GM12878 (cell line): ENCODE data around the gene SLC19A1. TPM values are rescaled to one million over a fixed set of nuclear protein-coding genes. Genes with fewer than 3 reads are reported as not detected.

Experiments used
- ATAC-seq: fragments of 200-7000 bp; cut with Tn5 transposase; 3 replicates; pipeline ENCODE4 v1.9.1; 2020; ENCODE audit warnings: mild to moderate bottlenecking, moderate library complexity
- BruUV-seq: library from RNA; stranded (reverse); fragments of 400-500 nt; replicated peaks from 2 replicates; lab custom pipeline; 2021; lab: Mats Ljungman, UMichigan
- CTCF ChIA-PET: fragments of 300-600 bp; sonication (Branson Sonifier 250); formaldehyde crosslinking; extraction: SDS; loops from one replicate; lab custom pipeline; 2021; ENCODE audit warnings: inconsistent platforms; lab: Yijun Ruan, JAX
- POLR2A ChIA-PET: fragments of 350-600 bp; formaldehyde crosslinking; extraction: SDS; loops from one replicate; lab custom pipeline; 2021; ENCODE audit warnings: inconsistent platforms; lab: Charles Lee
- RAD21 ChIA-PET: fragments of 300-600 bp; sonication (Branson Sonifier 250); formaldehyde crosslinking; loops from one replicate; lab custom pipeline; 2023; ENCODE audit warnings: antibody characterized with exemption; ENCODE audit not compliant: unreplicated experiment; lab: Charles Lee
- SMC1A ChIA-PET: fragments of 300-600 bp; sonication (Branson Sonifier 250); formaldehyde crosslinking; loops from one replicate; lab custom pipeline; 2023; ENCODE audit not compliant: unreplicated experiment, uncharacterized antibody; lab: Charles Lee
- DNase-seq: peaks from one replicate; pipeline ENCODE4 v3.0.0-alpha.2; 2011; ENCODE audit warnings: low read depth, low spot score
- FAIRE-seq: peaks from 3 replicates; lab custom pipeline; 2011; peaks lifted over from hg19 to GRCh38; lab: Jason Lieb, UNC
- H2AFZ ChIP-seq: 2 replicates; pipeline ENCODE4 v1.6.0; 2011; ENCODE audit warnings: low read depth, low read length, control low read depth; ENCODE audit not compliant: control insufficient read depth
- H3K27ac ChIP-seq: 2 replicates; pipeline ENCODE4 v1.5.1; 2011; ENCODE audit warnings: control low read depth; ENCODE audit not compliant: control insufficient read depth, insufficient read depth
- H3K27me3 ChIP-seq, 2 experiments: replicated peaks in 1 of 2; 2 replicates each; pipeline versions ENCODE4 v1.6.0 to v1.6.1; 2011; ENCODE audit warnings: low read length in 1 of 2; ENCODE audit not compliant: control insufficient read depth in 2 of 2, insufficient read depth in 2 of 2
- H3K36me3 ChIP-seq, 2 experiments: 2 replicates each; pipeline ENCODE4 v1.5.1; 2011; ENCODE audit warnings: low read length in 1 of 2; ENCODE audit not compliant: control insufficient read depth in 2 of 2, insufficient read depth in 2 of 2
- H3K4me1 ChIP-seq: 2 replicates; pipeline ENCODE4 v1.6.1; 2011; ENCODE audit warnings: mild to moderate bottlenecking, low read length, moderate library complexity, mixed read lengths; ENCODE audit not compliant: control insufficient read depth, insufficient read depth
- H3K4me2 ChIP-seq: 2 replicates; pipeline ENCODE4 v1.6.0; 2011; ENCODE audit warnings: control low read depth; ENCODE audit not compliant: control insufficient read depth, insufficient read depth
- H3K4me3 ChIP-seq: fragments of 200-600 bp; sonication (generic); 2 replicates; pipeline ENCODE4 v1.5.1; 2016
- H3K79me2 ChIP-seq: 2 replicates; pipeline ENCODE4 v1.6.0; 2011; ENCODE audit warnings: low read length; ENCODE audit not compliant: control insufficient read depth, insufficient read depth
- H3K9ac ChIP-seq: 2 replicates; pipeline ENCODE4 v1.8.0; 2011; ENCODE audit warnings: low read length, control low read depth, mixed read lengths; ENCODE audit not compliant: control insufficient read depth, insufficient read depth
- H3K9me3 ChIP-seq: replicated peaks from 3 replicates; pipeline ENCODE4 v1.5.1; 2011; ENCODE audit warnings: mild to moderate bottlenecking, low read length; ENCODE audit not compliant: control insufficient read depth, insufficient read depth
- H4K20me1 ChIP-seq: 2 replicates; pipeline ENCODE4 v1.6.0; 2011; ENCODE audit not compliant: control insufficient read depth, insufficient read depth
- NFYA ChIP-seq: IDR thresholded peaks from 2 replicates; pipeline ENCODE4 v1.6.1; 2011; ENCODE audit warnings: low read depth, mild to moderate bottlenecking, low read length, improper control_type of control experiment, borderline replicate concordance
- NR2C2 ChIP-seq: IDR thresholded peaks from 2 replicates; pipeline ENCODE4 v1.6.1; 2011; ENCODE audit warnings: borderline replicate concordance, low read depth; ENCODE audit not compliant: control insufficient read depth, insufficient read length
- RB1 ChIP-seq: fragments of 450-650 bp; formaldehyde crosslinking; IDR thresholded peaks from 2 replicates; pipeline ENCODE4 v1.6.1; 2017; ENCODE audit warnings: mild to moderate bottlenecking, borderline replicate concordance
- SIX5 ChIP-seq: IDR thresholded peaks from 2 replicates; pipeline ENCODE4 v1.6.1; 2011; ENCODE audit warnings: mild to moderate bottlenecking, low read depth, low read length, moderate library complexity; ENCODE audit not compliant: severe bottlenecking
- SP1 ChIP-seq: IDR thresholded peaks from one replicate; pipeline ENCODE4 v1.6.1; 2011; ENCODE audit warnings: low read depth, low read length
- SPI1 ChIP-seq: IDR thresholded peaks from 2 replicates; pipeline ENCODE4 v1.6.1; 2011; ENCODE audit warnings: low read depth, mild to moderate bottlenecking, low read length, moderate library complexity, borderline replicate concordance; ENCODE audit not compliant: insufficient read depth
- WGBS: methylation state at CpG from one replicate; pipeline ENCODE4 v1.1.6; 2016; ENCODE audit warnings: low lambda C conversion rate; ENCODE audit not compliant: insufficient replicate concordance, insufficient coverage; ENCODE audit errors: missing lambda C conversion rate; 5-methylcytosine and 5-hydroxymethylcytosine counted together
- in situ Hi-C: fragments of 300-500 bp; cut with MboI; formaldehyde crosslinking; loops from 9 replicates; pipeline ENCODE4 v1.14.3; 2018; ENCODE audit warnings: mixed read lengths
- intact Hi-C: fragments of 100-400 bp; cut with micrococcal nuclease; formaldehyde crosslinking; loops from one replicate; pipeline ENCODE4 v1.14.2; 2022; ENCODE audit not compliant: unreplicated experiment
- polyA plus RNA-seq, 11 experiments: library from polyadenylated mRNA; depleted of rRNA in 4 of 11; unstranded in 6 of 11; stranded (reverse) in 5 of 11; fragments of >200 nt; fragmentation: Nextera tagmentation in 4 of 11; fragmentation: Illumina TruSeq in 1 of 11; extraction: Ambion mirVana in 4 of 11; extraction: Trizol in 1 of 11; gene quantifications; 1 replicate in 1 of 11; 2 replicates in 10 of 11; pipeline versions ENCODE4 v1.2.1 to v1.2.3, GENCODE V29; 2011 to 2016; ENCODE audit warnings: inconsistent platforms in 2 of 11, missing spikeins in 2 of 11, low read depth in 1 of 11
- total RNA-seq, 4 experiments: library from RNA; depleted of rRNA in 3 of 4; stranded (reverse); fragments of >200 nt in 3 of 4; fragmentation: Illumina TruSeq in 1 of 4; extraction: Trizol in 1 of 4; gene quantifications; 2 replicates each; pipeline versions ENCODE4 v1.2.1 to v1.2.3, GENCODE V29; 2013 to 2021
- TF ChIP-seq, protein P1 (sequence below): IDR thresholded peaks from 2 replicates; pipeline ENCODE4 v1.6.1; 2012; ENCODE audit warnings: improper control_type of control experiment, low read depth, low read length; ENCODE audit not compliant: insufficient replicate concordance
- TF ChIP-seq, protein P2 (sequence below): IDR thresholded peaks from 2 replicates; pipeline ENCODE4 v1.6.1; 2011; ENCODE audit warnings: borderline replicate concordance, low read depth, mild to moderate bottlenecking, moderate library complexity, low read length; ENCODE audit not compliant: insufficient read depth, poor library complexity, severe bottlenecking
- TF ChIP-seq, protein P3 (sequence below): IDR thresholded peaks from 2 replicates; pipeline ENCODE4 v1.6.1; 2011; ENCODE audit warnings: low read depth, mild to moderate bottlenecking, low read length, moderate library complexity, borderline replicate concordance; ENCODE audit errors: extremely low read depth

SLC19A1 gene
- total and polyA plus RNA-seq, 10 of the 15 experiments (the other 5 are each of a cell fraction or from before 2014, with no cell fraction given), result 0.42 to 49.7 (median 12.2) TPM

DNA sequence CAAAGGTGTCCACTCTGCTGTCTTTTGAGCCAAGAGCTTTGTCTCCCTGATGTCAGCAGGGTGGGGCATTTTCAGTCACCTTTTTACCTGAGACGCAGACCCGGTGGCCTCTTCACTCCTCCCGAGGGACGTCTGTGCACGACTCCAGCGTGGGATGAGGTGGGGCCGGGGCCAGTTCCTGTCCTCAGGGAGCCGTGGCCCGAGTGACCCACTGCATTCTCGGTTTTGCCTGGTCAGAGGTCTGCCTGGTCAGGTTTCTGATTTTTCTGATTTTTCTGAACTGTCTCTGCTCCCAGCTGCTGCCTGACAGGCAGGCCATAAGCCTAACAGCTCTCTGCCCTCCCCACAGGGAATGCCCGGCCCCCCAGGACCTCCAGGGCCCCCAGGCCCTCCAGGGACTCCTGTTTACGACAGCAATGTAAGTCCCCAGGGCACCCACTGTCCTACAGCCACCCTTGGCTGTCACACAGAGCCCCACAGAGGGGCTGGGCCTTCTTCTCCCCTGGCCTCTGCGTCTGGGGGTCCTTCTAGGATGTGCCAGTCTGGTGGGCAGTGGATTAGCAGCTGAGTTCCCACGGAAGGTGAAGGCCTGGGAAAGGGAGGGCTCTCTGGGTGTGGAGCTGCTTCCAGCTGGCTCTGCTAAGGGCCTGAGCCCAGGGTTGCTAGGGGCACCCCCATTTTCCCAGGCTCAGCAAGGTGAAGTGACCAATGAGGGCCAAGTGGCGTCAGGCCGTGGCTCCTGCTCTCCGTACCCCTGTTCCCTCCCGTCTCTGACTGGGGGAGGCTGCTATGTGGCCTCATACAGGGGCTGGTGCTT lies 45.9 kb downstream of the SLC19A1 start:
- POLR2A ChIA-PET, result no interaction called here
- Histone ChIP-seq H4K20me1 (no peaks in the 10 kb centered on the region), H3K4me2 (no peak overlapping the region), H2AFZ (no peak overlapping the region), H3K9me3 (no peaks in the 10 kb centered on the region; the same call in 2 of the 3 replicates), H3K79me2 (no peaks in the 10 kb centered on the region), H3K27ac (no peak overlapping the region), H3K27me3 (no peaks in the 10 kb centered on the region), H3K9ac (no peak overlapping the region), H3K36me3 (no peaks in the 10 kb centered on the region), H3K4me1 (no peaks in the 10 kb centered on the region; the same call in 1 of the 2 replicates), H3K4me3 (no peak overlapping the region)
- RAD21 ChIA-PET, result no interaction called here
- SMC1A ChIA-PET, result no interaction called here
- TF ChIP-seq SIX5 (no peak), SP1 (no peak), NR2C2 (no peak), NFYA (no peak), RB1 (no peak), SPI1 (no peak)
- TF ChIP-seq, protein P1, sequence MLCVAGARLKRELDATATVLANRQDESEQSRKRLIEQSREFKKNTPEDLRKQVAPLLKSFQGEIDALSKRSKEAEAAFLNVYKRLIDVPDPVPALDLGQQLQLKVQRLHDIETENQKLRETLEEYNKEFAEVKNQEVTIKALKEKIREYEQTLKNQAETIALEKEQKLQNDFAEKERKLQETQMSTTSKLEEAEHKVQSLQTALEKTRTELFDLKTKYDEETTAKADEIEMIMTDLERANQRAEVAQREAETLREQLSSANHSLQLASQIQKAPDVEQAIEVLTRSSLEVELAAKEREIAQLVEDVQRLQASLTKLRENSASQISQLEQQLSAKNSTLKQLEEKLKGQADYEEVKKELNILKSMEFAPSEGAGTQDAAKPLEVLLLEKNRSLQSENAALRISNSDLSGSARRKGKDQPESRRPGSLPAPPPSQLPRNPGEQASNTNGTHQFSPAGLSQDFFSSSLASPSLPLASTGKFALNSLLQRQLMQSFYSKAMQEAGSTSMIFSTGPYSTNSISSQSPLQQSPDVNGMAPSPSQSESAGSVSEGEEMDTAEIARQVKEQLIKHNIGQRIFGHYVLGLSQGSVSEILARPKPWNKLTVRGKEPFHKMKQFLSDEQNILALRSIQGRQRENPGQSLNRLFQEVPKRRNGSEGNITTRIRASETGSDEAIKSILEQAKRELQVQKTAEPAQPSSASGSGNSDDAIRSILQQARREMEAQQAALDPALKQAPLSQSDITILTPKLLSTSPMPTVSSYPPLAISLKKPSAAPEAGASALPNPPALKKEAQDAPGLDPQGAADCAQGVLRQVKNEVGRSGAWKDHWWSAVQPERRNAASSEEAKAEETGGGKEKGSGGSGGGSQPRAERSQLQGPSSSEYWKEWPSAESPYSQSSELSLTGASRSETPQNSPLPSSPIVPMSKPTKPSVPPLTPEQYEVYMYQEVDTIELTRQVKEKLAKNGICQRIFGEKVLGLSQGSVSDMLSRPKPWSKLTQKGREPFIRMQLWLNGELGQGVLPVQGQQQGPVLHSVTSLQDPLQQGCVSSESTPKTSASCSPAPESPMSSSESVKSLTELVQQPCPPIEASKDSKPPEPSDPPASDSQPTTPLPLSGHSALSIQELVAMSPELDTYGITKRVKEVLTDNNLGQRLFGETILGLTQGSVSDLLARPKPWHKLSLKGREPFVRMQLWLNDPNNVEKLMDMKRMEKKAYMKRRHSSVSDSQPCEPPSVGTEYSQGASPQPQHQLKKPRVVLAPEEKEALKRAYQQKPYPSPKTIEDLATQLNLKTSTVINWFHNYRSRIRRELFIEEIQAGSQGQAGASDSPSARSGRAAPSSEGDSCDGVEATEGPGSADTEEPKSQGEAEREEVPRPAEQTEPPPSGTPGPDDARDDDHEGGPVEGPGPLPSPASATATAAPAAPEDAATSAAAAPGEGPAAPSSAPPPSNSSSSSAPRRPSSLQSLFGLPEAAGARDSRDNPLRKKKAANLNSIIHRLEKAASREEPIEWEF, result no peak
- TF ChIP-seq, protein P2, sequence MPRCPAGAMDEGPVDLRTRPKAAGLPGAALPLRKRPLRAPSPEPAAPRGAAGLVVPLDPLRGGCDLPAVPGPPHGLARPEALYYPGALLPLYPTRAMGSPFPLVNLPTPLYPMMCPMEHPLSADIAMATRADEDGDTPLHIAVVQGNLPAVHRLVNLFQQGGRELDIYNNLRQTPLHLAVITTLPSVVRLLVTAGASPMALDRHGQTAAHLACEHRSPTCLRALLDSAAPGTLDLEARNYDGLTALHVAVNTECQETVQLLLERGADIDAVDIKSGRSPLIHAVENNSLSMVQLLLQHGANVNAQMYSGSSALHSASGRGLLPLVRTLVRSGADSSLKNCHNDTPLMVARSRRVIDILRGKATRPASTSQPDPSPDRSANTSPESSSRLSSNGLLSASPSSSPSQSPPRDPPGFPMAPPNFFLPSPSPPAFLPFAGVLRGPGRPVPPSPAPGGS, result no peak
- TF ChIP-seq, protein P3, sequence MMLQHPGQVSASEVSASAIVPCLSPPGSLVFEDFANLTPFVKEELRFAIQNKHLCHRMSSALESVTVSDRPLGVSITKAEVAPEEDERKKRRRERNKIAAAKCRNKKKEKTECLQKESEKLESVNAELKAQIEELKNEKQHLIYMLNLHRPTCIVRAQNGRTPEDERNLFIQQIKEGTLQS, result no peak
- intact Hi-C loops (no loop called here), in situ Hi-C loops (no loop called here)
- DNase-seq (no peak), FAIRE-seq (no peak), ATAC-seq (no peak)
- CTCF ChIA-PET, result no interaction called here
- no TSS peak for BruUV-seq
- whole genome bisulfite sequencing, result 6% methylated on average over 18 of the region's 18 CpGs
